Fibroblast of pulmonary artery (primary cell): ENCODE results near the gene CALM1.

Experiments used
- DNase-seq: peaks from one replicate; pipeline ENCODE4 v3.0.0-alpha.2; 2010; ENCODE audit warnings: low read depth
- H3K4me3 ChIP-seq: replicated peaks from 2 replicates; pipeline ENCODE4 v1.5.1; 2011; ENCODE audit warnings: low read depth, mild to moderate bottlenecking, control low read depth, low read length, moderate library complexity
- CTCF ChIP-seq: IDR thresholded peaks from 2 replicates; pipeline ENCODE4 v1.5.1; 2011; ENCODE audit warnings: mild to moderate bottlenecking, control low read depth, low read length, inconsistent platforms; ENCODE audit errors: missing control alignments

The CALM1 gene

DNA sequence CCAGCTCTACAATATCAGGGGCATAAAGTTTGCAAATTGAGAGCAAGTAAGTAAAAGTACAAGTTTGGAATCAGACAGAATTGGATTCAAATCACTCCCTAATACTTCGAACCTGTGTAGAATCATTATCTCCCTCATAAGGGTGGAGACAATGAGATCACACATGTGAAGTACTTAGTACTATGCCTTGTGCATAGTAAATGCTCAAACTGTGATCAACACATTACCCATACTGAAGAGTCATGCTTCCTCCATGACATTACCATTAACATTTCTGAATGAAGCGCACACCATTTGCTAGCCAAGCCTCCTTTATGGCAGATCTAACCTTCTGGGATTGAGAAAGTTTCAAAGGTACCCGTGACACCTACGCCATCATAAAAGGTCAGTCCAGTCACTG, 38.5 kb upstream of the CALM1 start:
- TF ChIP-seq CTCF, result no peak
- DNase-seq, result no peak
- no peak overlapping the region for H3K4me3 ChIP-seq

DNA sequence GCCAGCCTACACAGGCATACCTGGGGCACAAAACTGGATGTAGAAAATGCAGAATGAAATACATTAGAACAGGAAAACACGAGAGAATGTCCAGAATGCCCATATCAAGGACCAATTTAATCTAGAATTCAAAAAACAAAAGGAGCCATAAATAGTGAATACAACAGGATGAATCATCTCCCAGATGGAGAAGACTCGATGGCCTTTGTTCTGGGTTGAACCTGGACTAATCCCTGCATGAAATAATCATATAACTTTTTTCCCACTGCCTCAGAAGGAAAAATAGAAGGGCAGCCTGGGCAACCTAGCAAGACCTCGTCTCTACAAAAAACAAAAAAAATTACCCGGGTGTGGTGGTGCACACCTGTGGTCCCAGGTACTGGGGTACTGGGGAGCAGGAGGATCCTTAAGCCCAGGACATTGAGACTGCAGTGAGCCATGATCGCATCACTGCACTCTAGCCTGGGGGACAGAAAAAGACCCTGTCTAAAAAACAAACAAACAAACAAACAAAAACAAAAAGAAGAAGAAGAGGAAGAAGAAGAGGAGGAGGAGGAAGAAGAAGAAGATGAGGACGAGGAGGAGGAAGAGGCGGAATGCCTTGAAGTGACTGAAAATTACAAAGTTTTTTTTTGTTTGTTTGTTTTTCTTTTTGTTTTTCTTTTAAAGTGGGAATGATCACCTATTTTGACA, 34.8 kb upstream of the CALM1 start:
- TF ChIP-seq CTCF, result no peak
- no peak for DNase-seq
- no peak overlapping the region for H3K4me3 ChIP-seq

DNA sequence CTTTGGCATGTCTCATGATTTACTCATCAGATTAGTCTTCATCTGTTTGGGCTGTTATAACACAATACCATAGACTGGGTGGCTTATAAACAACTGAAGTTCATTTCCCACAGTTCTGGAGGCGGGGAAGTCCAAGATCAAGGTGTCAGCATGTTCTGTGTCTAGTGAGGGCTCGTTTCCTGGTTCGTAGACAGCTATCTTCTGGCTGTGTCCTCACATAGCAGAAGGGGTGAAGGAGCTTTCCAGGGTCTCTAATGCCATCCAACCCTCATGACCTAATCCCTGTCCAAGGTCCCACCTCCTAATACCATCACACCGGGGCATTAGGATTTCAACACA, 34.3 kb upstream of the CALM1 start:
- no peak overlapping the region for H3K4me3 ChIP-seq
- TF ChIP-seq CTCF, result no peak
- DNase-seq, result no peak

- TF ChIP-seq CTCF, result peak; percentile 2
- DNase-seq, result no peak
- no peak overlapping the region for H3K4me3 ChIP-seq
These were observed 27.7 kb upstream of the CALM1 start for GRCh38 chr14:90368946-90369721.

DNA sequence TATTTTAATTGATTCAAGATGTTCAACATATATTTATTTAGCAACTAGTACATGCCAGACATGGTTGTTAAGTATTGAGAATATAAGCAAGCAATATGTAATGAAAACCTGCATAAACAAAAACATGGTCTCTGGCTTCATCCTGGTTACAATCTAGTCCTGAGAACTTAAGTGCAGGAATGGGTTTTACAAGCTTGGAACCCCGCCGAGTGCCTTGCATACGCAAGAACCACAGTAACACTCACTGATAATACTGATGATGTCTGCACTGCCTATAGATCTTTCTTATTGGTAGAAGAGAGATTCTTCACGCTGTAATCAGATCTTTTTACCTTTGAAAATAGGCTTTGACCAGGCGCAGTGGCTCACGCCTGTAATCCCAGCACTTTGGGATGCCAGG, 22.9 kb upstream of the CALM1 start:
- H3K4me3 ChIP-seq, result no peak overlapping the region
- TF ChIP-seq CTCF, result no peak
- no peak for DNase-seq

DNA sequence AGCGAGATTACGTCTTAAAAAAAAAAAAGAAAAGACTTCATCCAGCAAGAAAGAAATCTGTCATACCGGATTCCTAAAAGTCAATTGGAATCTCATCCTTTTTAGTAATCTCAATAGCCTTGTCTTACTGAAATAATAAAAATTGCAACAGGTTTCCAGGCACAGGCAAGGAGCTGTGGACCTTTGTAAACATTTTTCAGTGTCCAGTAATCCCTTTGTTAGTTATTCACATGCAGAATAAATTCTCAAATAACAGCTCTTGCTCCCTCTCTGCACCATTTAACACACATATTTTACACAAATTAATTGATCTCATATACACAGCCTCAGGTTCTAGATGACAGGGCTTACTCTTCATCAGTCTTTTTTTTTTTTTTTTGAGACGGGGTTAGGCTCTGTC, 22.0 kb upstream of the CALM1 start:
- no peak overlapping the region for H3K4me3 ChIP-seq
- TF ChIP-seq CTCF, result no peak
- no peak for DNase-seq

- TF ChIP-seq CTCF, result no peak
- no peak for DNase-seq
- no peak overlapping the region for H3K4me3 ChIP-seq
These were observed 20.9 kb upstream of the CALM1 start for GRCh38 chr14:90375934-90376333.
